CD14-positive monocyte (primary cell): ENCODE measurements around the gene ABHD11. TPM values are rescaled to one million over a fixed set of nuclear protein-coding genes. Genes with fewer than 3 reads are reported as not detected.

Experiments
- DNase-seq, 3 donors: peaks; one replicate each; pipeline ENCODE4 v3.0.0-alpha.2; 2011 to 2022
- H2AFZ ChIP-seq: 2 replicates; pipeline ENCODE4 v1.6.0; 2012; ENCODE audit warnings: mild to moderate bottlenecking, low read depth, low read length, inconsistent platforms; ENCODE audit not compliant: insufficient read depth, poor library complexity, severe bottlenecking
- H3K27ac ChIP-seq, 2 donors: 1 replicate in 1 of 2; 2 replicates in 1 of 2; pipeline ENCODE4 v1.5.1; 2012 to 2013; ENCODE audit warnings: low read length in 2 of 2, control low read depth in 1 of 2, inconsistent platforms in 1 of 2, low read depth in 1 of 2, mild to moderate bottlenecking in 1 of 2
- H3K27me3 ChIP-seq, 2 donors: one replicate each; pipeline versions ENCODE4 v1.6.0 to v1.6.1; 2011 to 2013; ENCODE audit warnings: low read length in 2 of 2; ENCODE audit not compliant: control insufficient read depth in 2 of 2, insufficient read depth in 2 of 2
- H3K36me3 ChIP-seq, 2 donors: replicated peaks in 1 of 2; 1 replicate in 1 of 2; 2 replicates in 1 of 2; pipeline versions ENCODE4 v1.5.1 to v1.6.1; 2012 to 2013; ENCODE audit warnings: low read length in 2 of 2, control low read depth in 1 of 2, inconsistent platforms in 1 of 2, mild to moderate bottlenecking in 1 of 2; ENCODE audit not compliant: insufficient read depth in 2 of 2, control insufficient read depth in 1 of 2
- H3K4me1 ChIP-seq, 2 donors: 1 replicate in 1 of 2; 2 replicates in 1 of 2; pipeline versions ENCODE4 v1.5.1 to v1.6.1; 2012 to 2013; ENCODE audit warnings: low read length in 2 of 2, control low read depth in 1 of 2, inconsistent platforms in 1 of 2, mild to moderate bottlenecking in 1 of 2, moderate library complexity in 1 of 2; ENCODE audit not compliant: insufficient read depth in 2 of 2, control insufficient read depth in 1 of 2
- H3K4me2 ChIP-seq: replicated peaks from 2 replicates; pipeline ENCODE3; 2012; ENCODE audit warnings: low read length, moderate library complexity, mild to moderate bottlenecking; ENCODE audit not compliant: poor library complexity, severe bottlenecking; ENCODE audit errors: extremely low read depth
- H3K4me3 ChIP-seq, 3 experiments: fragments of 200-600 bp in 1 of 3; sonication (generic) in 1 of 3; replicated peaks in 1 of 3; 1 replicate in 2 of 3; 2 replicates in 1 of 3; pipeline ENCODE4 v1.5.1; 2011 to 2013; ENCODE audit warnings: low read length in 3 of 3, mild to moderate bottlenecking in 3 of 3, control low read depth in 2 of 3, low read depth in 2 of 3, inconsistent platforms in 1 of 3, moderate library complexity in 1 of 3
- H3K79me2 ChIP-seq: 2 replicates; pipeline ENCODE4 v1.6.0; 2012; ENCODE audit warnings: mild to moderate bottlenecking, control low read depth, inconsistent platforms, low read length, moderate library complexity; ENCODE audit not compliant: insufficient read depth
- H3K9ac ChIP-seq: 2 replicates; pipeline ENCODE4 v1.6.0; 2017; ENCODE audit warnings: low read length, mild to moderate bottlenecking; ENCODE audit not compliant: insufficient read depth, poor library complexity, severe bottlenecking
- H3K9me3 ChIP-seq, 2 donors: replicated peaks in 1 of 2; 1 replicate in 1 of 2; 2 replicates in 1 of 2; pipeline versions ENCODE4 v1.5.1 to v1.6.1; 2012 to 2013; ENCODE audit warnings: low read length in 2 of 2, control low read depth in 1 of 2; ENCODE audit not compliant: control insufficient read depth in 1 of 2, insufficient read depth in 1 of 2
- H4K20me1 ChIP-seq: 2 replicates; pipeline ENCODE4 v1.6.0; 2012; ENCODE audit warnings: mild to moderate bottlenecking, low read length, control low read depth, moderate library complexity; ENCODE audit not compliant: insufficient read depth
- H3K27ac Mint-ChIP-seq, 7 donors: one replicate each; pipeline ENCODE4 v1.8.0; 2020; ENCODE audit warnings: mild to moderate bottlenecking in 7 of 7, mixed read lengths in 7 of 7, moderate library complexity in 6 of 7, inconsistent platforms in 2 of 7
- H3K27me3 Mint-ChIP-seq, 3 donors: one replicate each; pipeline ENCODE4 v1.8.0; 2021 to 2022; ENCODE audit warnings: low read depth in 3 of 3, mild to moderate bottlenecking in 3 of 3, mixed read lengths in 3 of 3, moderate library complexity in 3 of 3, inconsistent platforms in 1 of 3
- H3K36me3 Mint-ChIP-seq, 2 donors: one replicate each; pipeline ENCODE4 v1.8.0; 2020; ENCODE audit warnings: mixed read lengths in 2 of 2, inconsistent platforms in 1 of 2, mild to moderate bottlenecking in 1 of 2
- H3K4me1 Mint-ChIP-seq: one replicate; pipeline ENCODE4 v1.8.0; 2020; ENCODE audit warnings: mild to moderate bottlenecking, mixed read lengths
- H3K4me3 Mint-ChIP-seq, 2 donors: one replicate each; pipeline ENCODE4 v1.8.0; 2020; ENCODE audit warnings: mild to moderate bottlenecking in 2 of 2, mixed read lengths in 2 of 2, moderate library complexity in 1 of 2
- H3K9me3 Mint-ChIP-seq, 7 donors: one replicate each; pipeline ENCODE4 v1.8.0; 2020 to 2022; ENCODE audit warnings: mixed read lengths in 7 of 7, mild to moderate bottlenecking in 6 of 7, moderate library complexity in 6 of 7, inconsistent platforms in 2 of 7
- WGBS: methylation state at CpG from one replicate; pipeline ENCODE4 v1.1.5; 2013; ENCODE audit warnings: missing lambda C conversion rate; ENCODE audit not compliant: insufficient coverage; 5-methylcytosine and 5-hydroxymethylcytosine counted together
- intact Hi-C, 2 donors: fragments of 100-400 bp; cut with micrococcal nuclease; formaldehyde crosslinking; loops; one replicate each; pipeline versions ENCODE4 v1.15.0 to v1.15.1; 2023
- polyA plus RNA-seq, 3 donors: library from polyadenylated mRNA; depleted of rRNA in 1 of 3; unstranded in 2 of 3; stranded (reverse) in 1 of 3; fragments of 300-500 nt in 2 of 3; fragments of >200 nt in 1 of 3; fragmentation: Illumina TruSeq in 2 of 3; gene quantifications; 1 replicate in 2 of 3; 2 replicates in 1 of 3; pipeline ENCODE4 v1.2.3, GENCODE V29; 2012 to 2021
- TF ChIP-seq, protein P1 (sequence below): fragments of 200-600 bp; IDR thresholded peaks from one replicate; pipeline ENCODE4 v1.8.0; 2022; ENCODE audit warnings: antibody characterized with exemption, mild to moderate bottlenecking

Gene ABHD11
- polyA plus RNA-seq, 3 donors: 20.3 to 23.5 (median 22.1) TPM

DNA sequence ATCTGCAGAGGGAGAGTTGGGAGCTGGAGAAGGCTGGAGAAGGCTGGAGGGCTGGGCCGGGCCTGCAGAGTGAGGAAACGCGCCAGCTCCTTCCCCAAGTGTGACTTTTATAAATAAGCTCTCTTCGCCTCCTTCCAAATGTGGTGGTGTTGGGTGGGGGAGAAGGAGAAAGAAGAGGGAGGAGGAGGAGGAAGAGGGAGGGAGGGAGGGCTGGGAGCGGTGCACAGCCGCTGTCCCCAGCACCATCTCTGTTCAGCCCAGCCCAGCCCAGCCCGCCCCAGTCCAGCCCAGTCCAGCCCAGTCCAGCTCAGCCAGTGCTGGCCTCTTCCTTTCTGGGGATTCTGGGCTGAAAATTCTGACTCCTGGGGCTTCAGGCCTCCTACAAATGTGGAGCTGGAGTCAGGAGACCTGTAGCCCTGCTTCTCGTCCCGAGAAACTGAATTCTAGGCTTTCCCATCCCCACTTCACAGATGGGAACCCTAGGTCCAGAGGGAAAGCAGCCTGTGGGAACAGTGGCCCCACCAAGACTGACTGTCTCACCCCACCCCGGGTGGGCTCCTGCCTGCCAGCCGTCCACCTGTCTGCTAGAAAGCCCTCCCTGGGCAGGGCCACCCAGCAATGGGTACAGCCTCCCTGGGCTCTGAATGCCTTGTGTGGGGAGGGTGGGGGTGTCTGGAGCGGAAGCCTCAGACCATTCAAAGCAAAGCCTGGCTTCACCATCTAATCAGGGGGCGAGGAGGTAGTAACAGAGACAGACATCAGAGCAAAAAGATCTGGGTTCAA is 21.4 kb downstream of the ABHD11 start:
- Histone ChIP-seq H3K4me1 (peaks cover 35 to 47% of the 10 kb centered on the region in 2 donors), H3K27ac (no peak overlapping the region), H3K79me2 (no peaks in the 10 kb centered on the region), H3K9ac (no peak overlapping the region), H4K20me1 (no peaks in the 10 kb centered on the region), H3K9me3 (peaks cover 0 to 13% of the 10 kb centered on the region in 2 donors), H3K36me3 (no peaks in the 10 kb centered on the region), H3K27me3 (peaks cover 40 to 93% of the 10 kb centered on the region in 2 donors), H3K4me3 (peak overlapping the region in 1 of 3 experiments; percentile 78), H2AFZ (no peak overlapping the region), H3K4me2 (peak overlapping the region; percentile 93)
- H3K4me1 Mint-ChIP-seq: peaks cover 43% of the 10 kb centered on the region
- H3K9me3 Mint-ChIP-seq: peaks cover 0 to 26% (median 14%) of the 10 kb centered on the region in 7 donors
- H3K27me3 Mint-ChIP-seq: peaks cover 88 to 97% (median 91%) of the 10 kb centered on the region in 3 donors
- DNase-seq: no peak
- TF ChIP-seq, protein P1, sequence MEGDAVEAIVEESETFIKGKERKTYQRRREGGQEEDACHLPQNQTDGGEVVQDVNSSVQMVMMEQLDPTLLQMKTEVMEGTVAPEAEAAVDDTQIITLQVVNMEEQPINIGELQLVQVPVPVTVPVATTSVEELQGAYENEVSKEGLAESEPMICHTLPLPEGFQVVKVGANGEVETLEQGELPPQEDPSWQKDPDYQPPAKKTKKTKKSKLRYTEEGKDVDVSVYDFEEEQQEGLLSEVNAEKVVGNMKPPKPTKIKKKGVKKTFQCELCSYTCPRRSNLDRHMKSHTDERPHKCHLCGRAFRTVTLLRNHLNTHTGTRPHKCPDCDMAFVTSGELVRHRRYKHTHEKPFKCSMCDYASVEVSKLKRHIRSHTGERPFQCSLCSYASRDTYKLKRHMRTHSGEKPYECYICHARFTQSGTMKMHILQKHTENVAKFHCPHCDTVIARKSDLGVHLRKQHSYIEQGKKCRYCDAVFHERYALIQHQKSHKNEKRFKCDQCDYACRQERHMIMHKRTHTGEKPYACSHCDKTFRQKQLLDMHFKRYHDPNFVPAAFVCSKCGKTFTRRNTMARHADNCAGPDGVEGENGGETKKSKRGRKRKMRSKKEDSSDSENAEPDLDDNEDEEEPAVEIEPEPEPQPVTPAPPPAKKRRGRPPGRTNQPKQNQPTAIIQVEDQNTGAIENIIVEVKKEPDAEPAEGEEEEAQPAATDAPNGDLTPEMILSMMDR: no peak
- intact Hi-C loops: no loop called here
- H3K36me3 Mint-ChIP-seq: peaks cover 6 to 21% of the 10 kb centered on the region in 2 donors
- no CpG with 5 or more reads among the region's 13 CpGs for WGBS
- peak overlapping the region; percentile 80 to 82 for H3K4me3 Mint-ChIP-seq
- H3K27ac Mint-ChIP-seq: peak overlapping the region; percentile 50 to 89 (median 80)

DNA sequence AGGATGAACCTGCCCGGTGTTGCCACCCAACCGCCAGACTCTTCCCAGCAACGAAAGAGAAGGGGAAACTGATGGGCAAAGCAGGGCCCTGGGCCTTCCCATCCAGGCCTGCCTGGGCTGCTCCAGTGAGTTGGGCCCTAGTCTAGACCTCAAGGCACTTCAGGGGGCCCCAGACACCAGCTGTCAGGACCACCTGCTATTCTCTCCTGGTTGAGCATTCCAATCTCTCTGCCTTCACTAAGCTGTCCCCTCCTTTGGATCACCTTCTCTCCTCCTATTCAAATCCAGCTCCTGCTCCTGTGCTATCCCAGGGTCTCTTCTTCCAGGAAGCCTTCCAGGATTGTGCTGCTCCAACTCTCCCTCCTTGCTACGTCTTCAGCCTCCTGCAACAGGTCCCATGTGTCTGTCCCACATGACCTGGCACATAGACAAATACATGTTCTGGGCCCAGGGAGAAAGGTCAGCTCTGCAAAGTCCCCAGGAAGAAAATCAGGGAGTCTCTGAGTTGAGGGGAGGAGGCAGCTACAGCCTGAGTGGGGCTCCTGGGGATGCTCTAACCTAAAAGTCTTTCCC is 22.2 kb downstream of the ABHD11 start:
- H3K27ac Mint-ChIP-seq: peak overlapping the region in 5 of 7 donors; percentile 23 to 89 (median 60)
- Histone ChIP-seq H4K20me1 (no peaks in the 10 kb centered on the region), H3K9ac (no peak overlapping the region), H3K4me2 (no peak overlapping the region), H3K9me3 (peaks cover 0 to 13% of the 10 kb centered on the region in 2 donors), H3K27me3 (peaks cover 40 to 93% of the 10 kb centered on the region in 2 donors), H3K79me2 (no peaks in the 10 kb centered on the region), H3K4me3 (no peak overlapping the region), H3K36me3 (no peaks in the 10 kb centered on the region), H3K4me1 (peaks cover 35 to 47% of the 10 kb centered on the region in 2 donors), H3K27ac (no peak overlapping the region), H2AFZ (no peak overlapping the region)
- H3K9me3 Mint-ChIP-seq: peaks cover 0 to 30% (median 14%) of the 10 kb centered on the region in 7 donors
- no peak for DNase-seq
- peaks cover 88 to 97% (median 92%) of the 10 kb centered on the region in 3 donors for H3K27me3 Mint-ChIP-seq
- H3K36me3 Mint-ChIP-seq: peaks cover 6 to 21% of the 10 kb centered on the region in 2 donors
- H3K4me3 Mint-ChIP-seq: peak overlapping the region; percentile 56 to 79
- WGBS: 86% methylated on average over 3 of the region's 4 CpGs
- TF ChIP-seq, protein P1: no peak
- peaks cover 43% of the 10 kb centered on the region for H3K4me1 Mint-ChIP-seq
- intact Hi-C loops: no loop called here
